Stomach (tissue), 9 donors: ENCODE data around the gene SIGLEC1. TPM values are rescaled to one million over a fixed set of nuclear protein-coding genes. Genes with fewer than 3 reads are reported as not detected.

ENCODE experiments used
- DNase-seq, 2 donors: peaks; one replicate each; pipeline versions ENCODE4 v3.0.0 to v3.0.0-alpha.2; 2013 to 2019
- H3K27ac ChIP-seq, 5 donors: fragments of 200-600 bp in 4 of 5; sonication (generic) in 4 of 5; one replicate each; pipeline ENCODE4 v1.5.1; 2013 to 2019; ENCODE audit warnings: mild to moderate bottlenecking in 1 of 5, moderate library complexity in 1 of 5
- H3K27me3 ChIP-seq, 3 donors: fragments of 200-600 bp; sonication (generic); one replicate each; pipeline ENCODE4 v1.5.1; 2017 to 2019; ENCODE audit warnings: mixed run types in 1 of 3
- H3K36me3 ChIP-seq, 4 donors: fragments of 200-600 bp; sonication (generic); 1 replicate in 3 of 4; 2 replicates in 1 of 4; pipeline ENCODE4 v1.5.1; 2016 to 2019
- H3K4me1 ChIP-seq, 4 donors: fragments of 200-600 bp; sonication (generic); one replicate each; pipeline ENCODE4 v1.5.1; 2016 to 2019
- H3K4me3 ChIP-seq, 4 donors: fragments of 200-600 bp; sonication (generic) in 3 of 4; one replicate each; pipeline ENCODE4 v1.5.1; 2016 to 2019; ENCODE audit warnings: mild to moderate bottlenecking in 1 of 4
- H3K9me3 ChIP-seq, 4 donors: fragments of 200-600 bp; sonication (generic); one replicate each; pipeline ENCODE4 v1.5.1; 2016 to 2019
- CTCF ChIP-seq, 7 experiments: fragments of 450-650 bp in 4 of 7; fragments of 200-600 bp in 3 of 7; sonication (generic) in 3 of 7; IDR thresholded peaks; one replicate each; pipeline ENCODE4 v1.5.1; 2016 to 2019; ENCODE audit warnings: antibody characterized with exemption in 7 of 7, control low read depth in 2 of 7, mild to moderate bottlenecking in 1 of 7
- EP300 ChIP-seq: sonication (generic); formaldehyde crosslinking; IDR thresholded peaks from one replicate; pipeline ENCODE4 v1.6.1; 2017; ENCODE audit warnings: antibody characterized with exemption
- POLR2A ChIP-seq, 4 donors: fragments of 450-650 bp; IDR thresholded peaks; one replicate each; pipeline ENCODE4 v1.6.1; 2016; ENCODE audit warnings: antibody characterized with exemption in 4 of 4, control low read depth in 2 of 4, mild to moderate bottlenecking in 1 of 4, moderate library complexity in 1 of 4
- POLR2AphosphoS5 ChIP-seq, 3 donors: sonication (generic); formaldehyde crosslinking; IDR thresholded peaks; one replicate each; pipeline ENCODE4 v1.6.1; 2016; ENCODE audit warnings: antibody characterized with exemption in 3 of 3
- WGBS, 5 donors: extraction: QIAGEN DNeasy Blood & Tissue Kit in 3 of 5; methylation state at CpG; one replicate each; pipeline versions ENCODE4 v1.1.5 to v1.1.7; 2013 to 2018; 5-methylcytosine and 5-hydroxymethylcytosine counted together
- intact Hi-C: fragments of 100-400 bp; cut with DNase I; formaldehyde crosslinking; loops from one replicate; pipeline ENCODE4 v1.15.1; 2023; ENCODE audit warnings: low total_unique reads
- polyA plus RNA-seq, 3 donors: library from polyadenylated mRNA; stranded (reverse); fragments of 200-250 nt; gene quantifications; one replicate each; pipeline ENCODE4 v1.2.3, GENCODE V29; 2013
- total RNA-seq, 5 donors: library from RNA; depleted of rRNA; stranded (reverse); fragments of >200 nt; gene quantifications; one replicate each; pipeline versions ENCODE4 v1.1.0 to v1.2.3, GENCODE V29; 2014 to 2016
- donor health status: healthy with polysubstance abuse.
- donor health status: Bipolar disorder and iron deficiency.
- donor health status: healthy.

The SIGLEC1 gene
- total and polyA plus RNA-seq, 8 donors = 1.4 to 22.2 (median 1.8) TPM

- DNase-seq = no peak
- intact Hi-C loops = no loop called here
- Histone ChIP-seq H3K27me3 (peaks cover 0 to 31% (median 0%) of the 10 kb centered on the region in 3 donors), H3K36me3 (no peaks in the 10 kb centered on the region), H3K9me3 (no peaks in the 10 kb centered on the region), H3K27ac (no peak overlapping the region), H3K4me3 (no peak overlapping the region), H3K4me1 (no peaks in the 10 kb centered on the region)
- no peak for TF ChIP-seq EP300
- TF ChIP-seq CTCF (IDR thresholded peaks at IDR 0.05) = no peak
- whole genome bisulfite sequencing, 5 donors = 81 to 89% (median 85%) methylated on average over 4 of the region's 4 CpGs
These were observed 9.5 kb upstream of the SIGLEC1 start for GRCh38 chr20:3721912-3722311.

- intact Hi-C loops = no loop called here
- H3K9me3 ChIP-seq = no peaks in the 10 kb centered on the region
- H3K27ac ChIP-seq = no peak overlapping the region
- H3K36me3 ChIP-seq = no peaks in the 10 kb centered on the region
- no peaks in the 10 kb centered on the region for H3K4me1 ChIP-seq
- H3K4me3 ChIP-seq = no peak overlapping the region
- TF ChIP-seq CTCF (IDR thresholded peaks at IDR 0.05) (no peak), EP300 (no peak), POLR2AphosphoS5 (IDR thresholded peaks at IDR 0.05) (no peak), POLR2A (IDR thresholded peaks at IDR 0.05) (no peak)
- DNase-seq = no peak
- peaks cover 0 to 18% (median 0%) of the 10 kb centered on the region in 3 donors for H3K27me3 ChIP-seq
- WGBS, 5 donors = 48 to 62% (median 55%) methylated on average over 6 of the region's 6 CpGs
These were observed 8.2 kb upstream of the SIGLEC1 start for GRCh38 chr20:3720626-3721025.

- Histone ChIP-seq H3K9me3 (no peaks in the 10 kb centered on the region), H3K27me3 (peaks cover 0 to 13% (median 0%) of the 10 kb centered on the region in 3 donors), H3K4me1 (no peaks in the 10 kb centered on the region), H3K27ac (no peak overlapping the region), H3K36me3 (no peaks in the 10 kb centered on the region), H3K4me3 (no peak overlapping the region)
- intact Hi-C loops = no loop called here
- DNase-seq = no peak
- TF ChIP-seq POLR2AphosphoS5 (IDR thresholded peaks at IDR 0.05) (no peak), POLR2A (IDR thresholded peaks at IDR 0.05) (no peak)
- WGBS, 5 donors = 74 to 85% (median 78%) methylated on average over 2 of the region's 2 CpGs
These were observed 7.7 kb upstream of the SIGLEC1 start for GRCh38 chr20:3720068-3720467.

- Histone ChIP-seq H3K4me1 (no peaks in the 10 kb centered on the region), H3K4me3 (no peak overlapping the region), H3K36me3 (no peaks in the 10 kb centered on the region), H3K27me3 (peaks cover 0 to 13% (median 0%) of the 10 kb centered on the region in 3 donors), H3K27ac (no peak overlapping the region), H3K9me3 (no peaks in the 10 kb centered on the region)
- TF ChIP-seq CTCF (IDR thresholded peaks at IDR 0.05) = no peak
- TF ChIP-seq POLR2A (IDR thresholded peaks at IDR 0.05) = no peak
- TF ChIP-seq POLR2AphosphoS5 (IDR thresholded peaks at IDR 0.05) = no peak
- TF ChIP-seq EP300 = no peak
- no peak for DNase-seq
- intact Hi-C loops = no loop called here
- WGBS, 5 donors = 84 to 92% (median 89%) methylated on average over 4 of the region's 4 CpGs
These were observed 6.6 kb upstream of the SIGLEC1 start for GRCh38 chr20:3719046-3719445.

GRCh38 chr20:3716195-3716834 is 3.9 kb upstream of the SIGLEC1 start:
- TF ChIP-seq CTCF (IDR thresholded peaks at IDR 0.05) (peak in 4 of 7 experiments; percentile 46 to 59 (median 50)), POLR2A (IDR thresholded peaks at IDR 0.05) (no peak), EP300 (no peak)

More at GRCh38 chr20:3716195-3716834, 3.9 kb upstream of the SIGLEC1 start:
- H3K27me3 ChIP-seq = peaks cover 0 to 13% (median 0%) of the 10 kb centered on the region in 3 donors
- intact Hi-C loops = no loop called here
- no peaks in the 10 kb centered on the region for H3K9me3 ChIP-seq
- no peaks in the 10 kb centered on the region for H3K36me3 ChIP-seq
- H3K4me1 ChIP-seq = peaks cover 0 to 4% (median under 1%) of the 10 kb centered on the region in 4 donors
- WGBS, 5 donors = 52 to 70% (median 68%) methylated on average over 3 to 4 of the region's 4 CpGs
- H3K27ac ChIP-seq = no peak overlapping the region
- no peak overlapping the region for H3K4me3 ChIP-seq
- DNase-seq = peak in 1 of 2 donors; percentile 81
